H1 (cell line): ENCODE measurements around the gene KANSL1.

Experiments
- CEBPB ChIP-seq: IDR thresholded peaks from 2 replicates; pipeline ENCODE4 v1.6.1; 2012; ENCODE audit warnings: low read depth, low read length
- EGR1 ChIP-seq: IDR thresholded peaks from 2 replicates; pipeline ENCODE4 v1.6.1; 2011; ENCODE audit warnings: low read depth, low read length, borderline replicate concordance
- EP300 ChIP-seq, 2 experiments: IDR thresholded peaks; 1 replicate in 1 of 2; 2 replicates in 1 of 2; pipeline ENCODE4 v1.6.1; 2011 to 2012; ENCODE audit warnings: low read depth in 2 of 2, low read length in 2 of 2, mild to moderate bottlenecking in 2 of 2, borderline replicate concordance in 1 of 2, inconsistent platforms in 1 of 2, moderate library complexity in 1 of 2
- EZH2 ChIP-seq: fragments of 200-600 bp; sonication (generic); IDR thresholded peaks from 2 replicates; pipeline ENCODE4 v1.7.1; 2012; ENCODE audit warnings: low read depth, mild to moderate bottlenecking, moderate library complexity, low read length, inconsistent platforms; ENCODE audit not compliant: severe bottlenecking
- GABPA ChIP-seq: IDR thresholded peaks from 2 replicates; pipeline ENCODE4 v1.6.1; 2011; ENCODE audit warnings: mild to moderate bottlenecking, low read length, moderate library complexity, borderline replicate concordance; ENCODE audit not compliant: insufficient read depth
- POLR2A ChIP-seq, 2 experiments: IDR thresholded peaks; 1 replicate in 1 of 2; 2 replicates in 1 of 2; pipeline ENCODE4 v1.6.1; 2011; ENCODE audit warnings: low read depth in 2 of 2, low read length in 2 of 2, mild to moderate bottlenecking in 2 of 2; ENCODE audit errors: control extremely low read depth in 1 of 2
- POLR2AphosphoS5 ChIP-seq: IDR thresholded peaks from 2 replicates; pipeline ENCODE4 v1.6.1; 2011; ENCODE audit warnings: low read depth, low read length
- SIX5 ChIP-seq: IDR thresholded peaks from 2 replicates; pipeline ENCODE4 v1.6.1; 2011; ENCODE audit warnings: mild to moderate bottlenecking, low read depth, low read length
- SRF ChIP-seq: IDR thresholded peaks from 2 replicates; pipeline ENCODE4 v1.6.1; 2011; ENCODE audit warnings: mild to moderate bottlenecking, low read depth, low read length, moderate library complexity
- TCF12 ChIP-seq: IDR thresholded peaks from 2 replicates; pipeline ENCODE4 v1.6.1; 2011; ENCODE audit warnings: low read depth, mild to moderate bottlenecking, low read length
- TF ChIP-seq, protein P1 (sequence below), 3 experiments: IDR thresholded peaks; 1 replicate in 2 of 3; 2 replicates in 1 of 3; pipeline versions ENCODE4 v1.5.1 to v1.6.1; 2011; ENCODE audit warnings: low read length in 3 of 3, mild to moderate bottlenecking in 3 of 3, inconsistent platforms in 2 of 3, low read depth in 1 of 3, moderate library complexity in 1 of 3; ENCODE audit not compliant: insufficient read depth in 1 of 3; ENCODE audit errors: control extremely low read depth in 1 of 3
- TF ChIP-seq, protein P2 (sequence below): IDR thresholded peaks from 2 replicates; pipeline ENCODE4 v1.6.1; 2011; ENCODE audit warnings: low read depth, mild to moderate bottlenecking, low read length; ENCODE audit not compliant: insufficient read depth

DNA sequence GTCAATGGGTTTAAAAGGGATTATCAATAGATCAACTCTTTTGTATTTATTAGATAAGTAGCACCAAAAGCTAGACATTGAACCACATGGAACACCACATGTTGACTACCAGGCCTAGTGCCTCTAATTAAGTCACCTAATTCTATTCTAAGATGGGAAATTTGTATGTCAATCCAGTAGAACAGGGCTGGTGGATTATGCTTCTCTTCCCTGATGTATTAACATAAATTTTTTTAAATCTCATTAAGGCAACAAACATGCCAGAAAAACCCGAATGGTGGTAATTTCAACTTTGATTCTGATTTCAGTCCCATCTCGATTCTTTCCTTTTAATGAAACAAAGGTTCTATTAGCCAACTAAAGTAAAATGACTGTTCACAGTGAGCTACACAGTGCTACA, 92.6 kb downstream of the KANSL1 start:
- no peak for TF ChIP-seq CEBPB
- TF ChIP-seq EP300 (IDR thresholded peaks at IDR 0.05; ENCODE audit: borderline replicate concordance in 1 of 2, low read depth in 2 of 2, low read length in 2 of 2), result no peak
- TF ChIP-seq, protein P1, sequence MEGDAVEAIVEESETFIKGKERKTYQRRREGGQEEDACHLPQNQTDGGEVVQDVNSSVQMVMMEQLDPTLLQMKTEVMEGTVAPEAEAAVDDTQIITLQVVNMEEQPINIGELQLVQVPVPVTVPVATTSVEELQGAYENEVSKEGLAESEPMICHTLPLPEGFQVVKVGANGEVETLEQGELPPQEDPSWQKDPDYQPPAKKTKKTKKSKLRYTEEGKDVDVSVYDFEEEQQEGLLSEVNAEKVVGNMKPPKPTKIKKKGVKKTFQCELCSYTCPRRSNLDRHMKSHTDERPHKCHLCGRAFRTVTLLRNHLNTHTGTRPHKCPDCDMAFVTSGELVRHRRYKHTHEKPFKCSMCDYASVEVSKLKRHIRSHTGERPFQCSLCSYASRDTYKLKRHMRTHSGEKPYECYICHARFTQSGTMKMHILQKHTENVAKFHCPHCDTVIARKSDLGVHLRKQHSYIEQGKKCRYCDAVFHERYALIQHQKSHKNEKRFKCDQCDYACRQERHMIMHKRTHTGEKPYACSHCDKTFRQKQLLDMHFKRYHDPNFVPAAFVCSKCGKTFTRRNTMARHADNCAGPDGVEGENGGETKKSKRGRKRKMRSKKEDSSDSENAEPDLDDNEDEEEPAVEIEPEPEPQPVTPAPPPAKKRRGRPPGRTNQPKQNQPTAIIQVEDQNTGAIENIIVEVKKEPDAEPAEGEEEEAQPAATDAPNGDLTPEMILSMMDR (IDR thresholded peaks at IDR 0.05; ENCODE audit: control extremely low read depth in 1 of 3, insufficient read depth in 1 of 3, low read depth in 1 of 3, low read length in 3 of 3), result no peak
- no peak for TF ChIP-seq EZH2
- no peak for TF ChIP-seq POLR2A (IDR thresholded peaks at IDR 0.05; ENCODE audit: control extremely low read depth in 1 of 2, low read depth in 2 of 2, low read length in 2 of 2)
- TF ChIP-seq SIX5, result no peak
- TF ChIP-seq POLR2AphosphoS5, result no peak
- TF ChIP-seq GABPA, result no peak
- TF ChIP-seq, protein P2, sequence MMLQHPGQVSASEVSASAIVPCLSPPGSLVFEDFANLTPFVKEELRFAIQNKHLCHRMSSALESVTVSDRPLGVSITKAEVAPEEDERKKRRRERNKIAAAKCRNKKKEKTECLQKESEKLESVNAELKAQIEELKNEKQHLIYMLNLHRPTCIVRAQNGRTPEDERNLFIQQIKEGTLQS, result no peak
- TF ChIP-seq SRF, result no peak
- TF ChIP-seq EGR1, result no peak
- TF ChIP-seq TCF12, result no peak
